Vagina (tissue), 2 donors: ENCODE measurements around the gene LMOD1. TPM values are rescaled to one million over a fixed set of nuclear protein-coding genes. Genes with fewer than 3 reads are reported as not detected.

ENCODE experiments used
- DNase-seq, 2 donors: peaks; one replicate each; pipeline ENCODE4 v3.0.0-alpha.2; 2017; ENCODE audit errors: extremely low spot score in 2 of 2
- H3K27ac ChIP-seq: fragments of 200-600 bp; sonication (generic); one replicate; pipeline ENCODE4 v1.5.1; 2019
- H3K27me3 ChIP-seq: fragments of 200-600 bp; sonication (generic); one replicate; pipeline ENCODE4 v1.5.1; 2019
- H3K36me3 ChIP-seq, 2 donors: fragments of 200-600 bp; sonication (generic); one replicate each; pipeline ENCODE4 v1.5.1; 2017 to 2019
- H3K4me1 ChIP-seq: fragments of 200-600 bp; sonication (generic); one replicate; pipeline ENCODE4 v1.5.1; 2019
- H3K4me3 ChIP-seq, 2 donors: fragments of 200-600 bp; sonication (generic); 1 replicate in 1 of 2; 2 replicates in 1 of 2; pipeline ENCODE4 v1.5.1; 2016 to 2019
- H3K9me3 ChIP-seq: fragments of 200-600 bp; sonication (generic); one replicate; pipeline ENCODE4 v1.5.1; 2019
- POLR2A ChIP-seq, 2 donors: fragments of 450-650 bp; IDR thresholded peaks; one replicate each; pipeline ENCODE4 v1.6.1; 2017; ENCODE audit warnings: antibody characterized with exemption in 2 of 2, mild to moderate bottlenecking in 2 of 2, moderate library complexity in 2 of 2
- POLR2AphosphoS5 ChIP-seq, 2 donors: sonication (generic); formaldehyde crosslinking; IDR thresholded peaks; one replicate each; pipeline ENCODE4 v1.9.0; 2017; ENCODE audit warnings: antibody characterized with exemption in 2 of 2, mild to moderate bottlenecking in 2 of 2, low read depth in 1 of 2; ENCODE audit not compliant: insufficient read depth in 1 of 2
- intact Hi-C: fragments of 100-400 bp; cut with DNase I; formaldehyde crosslinking; loops from one replicate; pipeline ENCODE4 v1.15.1; 2023
- total RNA-seq: library from RNA; depleted of rRNA; stranded (reverse); fragments of >200 nt; gene quantifications from one replicate; pipeline ENCODE4 v1.2.3, GENCODE V29; 2016
- TF ChIP-seq, protein P1 (sequence below), 3 experiments: fragments of 450-650 bp in 2 of 3; fragments of 200-600 bp in 1 of 3; sonication (generic) in 1 of 3; IDR thresholded peaks; one replicate each; pipeline ENCODE4 v1.5.1; 2017 to 2019; ENCODE audit warnings: antibody characterized with exemption in 3 of 3, mild to moderate bottlenecking in 2 of 3, moderate library complexity in 2 of 3

The LMOD1 gene
- total RNA-seq, 1 donor from 2014 or later = 107 TPM

DNA sequence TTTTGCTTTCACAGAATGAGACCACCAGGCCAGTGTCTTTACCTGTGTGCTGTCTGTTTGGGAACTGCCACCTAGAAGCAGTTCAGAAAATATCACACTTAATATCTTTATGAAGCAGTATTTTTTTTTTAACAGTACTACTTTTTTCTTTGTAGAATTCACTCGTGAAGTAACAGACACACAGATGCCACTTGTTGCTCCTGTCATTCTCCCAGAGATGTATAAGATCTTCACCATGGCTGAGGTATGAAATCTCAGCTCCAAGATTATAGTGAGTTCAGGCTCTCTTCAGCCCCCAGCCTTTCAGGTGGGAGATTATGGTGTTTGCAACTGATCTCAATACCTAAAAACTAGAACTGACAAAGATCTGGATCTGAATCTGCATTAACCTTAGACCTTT, 94.4 kb downstream of the LMOD1 start:
- intact Hi-C loops = loop anchor here (1.0 kb wide), 1 partner anchor 23 kb away; no protein-coding TSS in a partner anchor
- H3K27me3 ChIP-seq = no peaks in the 10 kb centered on the region
- DNase-seq = no peak
- H3K27ac ChIP-seq = no peak overlapping the region
- no peak overlapping the region for H3K4me3 ChIP-seq
- H3K4me1 ChIP-seq = peaks cover 17% of the 10 kb centered on the region
- H3K36me3 ChIP-seq = peaks cover 0 to 80% of the 10 kb centered on the region in 2 donors
- TF ChIP-seq POLR2A (IDR thresholded peaks at IDR 0.05) (no peak), POLR2AphosphoS5 (IDR thresholded peaks at IDR 0.05; ENCODE audit: insufficient read depth in 1 of 2, low read depth in 1 of 2) (no peak)
- TF ChIP-seq, protein P1, sequence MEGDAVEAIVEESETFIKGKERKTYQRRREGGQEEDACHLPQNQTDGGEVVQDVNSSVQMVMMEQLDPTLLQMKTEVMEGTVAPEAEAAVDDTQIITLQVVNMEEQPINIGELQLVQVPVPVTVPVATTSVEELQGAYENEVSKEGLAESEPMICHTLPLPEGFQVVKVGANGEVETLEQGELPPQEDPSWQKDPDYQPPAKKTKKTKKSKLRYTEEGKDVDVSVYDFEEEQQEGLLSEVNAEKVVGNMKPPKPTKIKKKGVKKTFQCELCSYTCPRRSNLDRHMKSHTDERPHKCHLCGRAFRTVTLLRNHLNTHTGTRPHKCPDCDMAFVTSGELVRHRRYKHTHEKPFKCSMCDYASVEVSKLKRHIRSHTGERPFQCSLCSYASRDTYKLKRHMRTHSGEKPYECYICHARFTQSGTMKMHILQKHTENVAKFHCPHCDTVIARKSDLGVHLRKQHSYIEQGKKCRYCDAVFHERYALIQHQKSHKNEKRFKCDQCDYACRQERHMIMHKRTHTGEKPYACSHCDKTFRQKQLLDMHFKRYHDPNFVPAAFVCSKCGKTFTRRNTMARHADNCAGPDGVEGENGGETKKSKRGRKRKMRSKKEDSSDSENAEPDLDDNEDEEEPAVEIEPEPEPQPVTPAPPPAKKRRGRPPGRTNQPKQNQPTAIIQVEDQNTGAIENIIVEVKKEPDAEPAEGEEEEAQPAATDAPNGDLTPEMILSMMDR (IDR thresholded peaks at IDR 0.05) = no peak
- H3K9me3 ChIP-seq = no peaks in the 10 kb centered on the region

DNA sequence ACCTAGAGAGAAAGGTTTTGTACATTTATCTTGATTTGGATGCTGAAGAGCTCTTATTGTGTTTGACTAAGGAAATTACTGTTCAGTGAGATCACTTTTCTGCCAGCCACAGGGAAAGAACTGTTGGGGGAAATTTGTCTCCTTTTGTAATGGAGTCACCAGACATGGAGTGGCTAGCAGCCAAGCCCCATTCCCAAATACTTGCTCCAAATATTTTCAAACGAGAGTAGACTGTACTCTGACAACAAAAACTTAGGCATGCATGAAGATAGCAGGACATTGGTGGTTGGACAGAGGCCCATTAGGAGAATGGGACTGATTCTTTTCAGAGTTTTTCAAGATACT, 96.3 kb downstream of the LMOD1 start:
- H3K27ac ChIP-seq = no peak overlapping the region
- peaks cover 0 to 61% of the 10 kb centered on the region in 2 donors for H3K36me3 ChIP-seq
- DNase-seq = no peak

DNA sequence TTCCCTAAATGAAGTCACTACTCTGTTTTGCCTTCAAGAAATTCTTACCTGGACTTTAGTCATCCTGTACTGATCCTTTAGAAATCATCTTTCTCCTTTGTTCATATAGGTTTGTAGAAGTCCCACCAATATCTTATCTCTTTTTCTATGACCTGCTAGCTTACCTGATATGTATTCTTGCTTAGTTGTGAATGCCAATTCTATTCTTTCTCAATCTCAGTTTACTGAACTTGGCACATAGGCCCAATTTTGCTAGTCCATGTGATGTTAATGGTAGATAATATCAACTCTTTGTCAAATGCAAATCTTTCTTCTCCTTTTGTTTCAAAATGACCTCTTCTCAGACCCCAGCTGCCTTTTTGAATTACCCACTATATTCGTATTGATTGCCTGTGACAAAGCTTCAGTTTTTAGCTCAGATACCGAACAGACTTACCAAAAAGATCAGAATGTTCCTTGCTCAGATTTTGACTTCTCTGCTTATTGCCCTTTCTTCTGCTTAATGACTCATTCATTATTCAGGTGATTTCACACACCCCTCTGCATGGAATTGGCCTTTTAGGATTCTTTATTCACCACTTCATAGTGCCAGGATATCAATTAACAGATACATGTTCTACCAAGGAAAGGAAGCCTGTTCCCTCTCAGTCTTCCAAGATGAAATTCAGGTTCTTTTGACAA, 96.8 kb downstream of the LMOD1 start:
- Histone ChIP-seq H3K9me3 (no peaks in the 10 kb centered on the region), H3K27me3 (no peaks in the 10 kb centered on the region), H3K4me1 (peaks cover 19% of the 10 kb centered on the region), H3K27ac (no peak overlapping the region), H3K36me3 (peaks cover 0 to 55% of the 10 kb centered on the region in 2 donors), H3K4me3 (no peak overlapping the region)
- no peak for DNase-seq
- intact Hi-C loops = no loop called here
- TF ChIP-seq POLR2A (IDR thresholded peaks at IDR 0.05) (no peak), POLR2AphosphoS5 (IDR thresholded peaks at IDR 0.05; ENCODE audit: insufficient read depth in 1 of 2, low read depth in 1 of 2) (no peak)
- TF ChIP-seq, protein P1 (IDR thresholded peaks at IDR 0.05) = no peak

More for the DNA sequence above, 96.3 kb downstream of the LMOD1 start:
- H3K4me3 ChIP-seq = no peak overlapping the region
- H3K27me3 ChIP-seq = no peaks in the 10 kb centered on the region
- TF ChIP-seq, protein P1 (IDR thresholded peaks at IDR 0.05) = no peak
- TF ChIP-seq POLR2AphosphoS5 (IDR thresholded peaks at IDR 0.05; ENCODE audit: insufficient read depth in 1 of 2, low read depth in 1 of 2) = no peak
- TF ChIP-seq POLR2A (IDR thresholded peaks at IDR 0.05) = no peak
- intact Hi-C loops = no loop called here
- peaks cover 19% of the 10 kb centered on the region for H3K4me1 ChIP-seq
- H3K9me3 ChIP-seq = no peaks in the 10 kb centered on the region

DNA sequence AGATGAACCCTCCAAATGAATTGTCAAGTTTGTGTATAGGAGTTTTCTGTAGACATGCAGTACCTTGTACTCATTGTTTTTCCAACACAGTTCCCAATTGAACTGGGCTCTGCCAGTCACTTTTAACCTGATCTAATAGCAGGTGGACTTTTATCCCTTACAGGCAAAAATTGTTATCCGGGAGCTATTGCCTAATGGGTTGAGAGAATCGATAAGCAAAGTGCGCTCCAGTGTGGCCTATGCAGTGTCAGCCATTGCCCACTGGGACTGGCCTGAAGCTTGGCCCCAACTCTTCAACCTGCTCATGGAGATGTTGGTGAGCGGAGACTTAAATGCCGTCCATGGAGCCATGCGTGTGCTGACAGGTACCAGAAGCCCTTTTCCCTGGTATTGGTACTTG, 98.1 kb downstream of the LMOD1 start:
- Histone ChIP-seq H3K9me3 (no peaks in the 10 kb centered on the region), H3K4me3 (no peak overlapping the region), H3K4me1 (peaks cover 19% of the 10 kb centered on the region), H3K27ac (no peak overlapping the region), H3K27me3 (no peaks in the 10 kb centered on the region), H3K36me3 (peaks cover 0 to 43% of the 10 kb centered on the region in 2 donors)
- TF ChIP-seq, protein P1 (IDR thresholded peaks at IDR 0.05) = no peak
- no peak for TF ChIP-seq POLR2AphosphoS5 (IDR thresholded peaks at IDR 0.05; ENCODE audit: insufficient read depth in 1 of 2, low read depth in 1 of 2)
- TF ChIP-seq POLR2A (IDR thresholded peaks at IDR 0.05) = no peak
- no peak for DNase-seq
- intact Hi-C loops = no loop called here

DNA sequence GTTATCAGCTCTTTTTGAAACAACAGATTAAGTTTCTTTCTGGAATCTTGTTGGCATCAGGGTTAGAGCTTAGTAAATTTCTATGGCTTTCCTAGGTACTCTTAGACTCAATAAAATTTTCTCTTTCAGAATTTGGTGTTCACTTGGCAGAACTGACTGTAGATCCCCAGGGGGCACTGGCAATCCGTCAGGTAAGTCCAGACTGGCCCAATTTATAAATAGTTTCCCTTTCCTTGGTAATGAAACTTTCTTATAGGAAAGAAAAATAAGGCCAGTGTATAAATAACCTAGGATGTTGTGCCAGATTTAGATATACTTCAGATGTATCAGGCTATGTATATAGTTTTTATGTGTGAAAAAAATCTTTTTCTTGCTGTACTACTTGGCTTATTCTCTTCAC, 99.2 kb downstream of the LMOD1 start:
- TF ChIP-seq, protein P1 (IDR thresholded peaks at IDR 0.05) = no peak
- no peak for TF ChIP-seq POLR2AphosphoS5 (IDR thresholded peaks at IDR 0.05; ENCODE audit: insufficient read depth in 1 of 2, low read depth in 1 of 2)
- no peak for TF ChIP-seq POLR2A (IDR thresholded peaks at IDR 0.05)

More for the DNA sequence above, 99.2 kb downstream of the LMOD1 start:
- intact Hi-C loops = no loop called here
- H3K27me3 ChIP-seq = no peaks in the 10 kb centered on the region
- DNase-seq = no peak
- H3K36me3 ChIP-seq = peaks cover 0 to 33% of the 10 kb centered on the region in 2 donors
- H3K4me3 ChIP-seq = no peak overlapping the region
- H3K9me3 ChIP-seq = no peaks in the 10 kb centered on the region
- no peak overlapping the region for H3K27ac ChIP-seq
- H3K4me1 ChIP-seq = peaks cover 19% of the 10 kb centered on the region
